Keratinocyte (primary cell): Measurements from ENCODE around the gene ARID1B.

ENCODE experiments used
- CTCF ChIP-seq, 3 experiments: IDR thresholded peaks in 1 of 3; conservative IDR thresholded peaks in 1 of 3; optimal IDR thresholded peaks in 1 of 3; 2 replicates in 2 of 3; 3 replicates in 1 of 3; pipeline versions ENCODE3 to v1.5.1; 2011; ENCODE audit warnings: low read length in 3 of 3, mild to moderate bottlenecking in 3 of 3, moderate library complexity in 2 of 3, control low read depth in 1 of 3, inconsistent platforms in 1 of 3; ENCODE audit not compliant: insufficient read depth in 2 of 3; ENCODE audit errors: extremely low read depth in 1 of 3
- EZH2 ChIP-seq: IDR thresholded peaks from one replicate; pipeline ENCODE4 v1.6.1; 2012; ENCODE audit warnings: inconsistent platforms, mild to moderate bottlenecking, low read length, moderate library complexity

GRCh38 chr6:156919814-156920369, 142.7 kb downstream of the ARID1B start:
- TF ChIP-seq CTCF (optimal IDR thresholded peaks at IDR 0.05 in 1 of 3, IDR thresholded peaks at IDR 0.05 in 1 of 3, conservative IDR thresholded peaks at IDR 0.05 in 1 of 3; ENCODE audit: extremely low read depth in 1 of 3, insufficient read depth in 2 of 3, low read length in 3 of 3) = no peak
- TF ChIP-seq EZH2 = no peak
